DMS79 treated with DMSO at 0.1 percent for 48 hours (cell line): ENCODE measurements around the gene AUTS2.
A peak's percentile ranks its signal among the peaks of the same experiment; 100 is the strongest.
"Not testable (repeated sequence)": the region's sequence is repeated elsewhere in the genome, so short reads cannot be mapped to it uniquely, and the experiment has no call there.

ENCODE experiments used
- DNase-seq: peaks from one replicate; lab custom pipeline; 2025; lab: John Stamatoyannopoulos, UW

Gene AUTS2

GRCh38 chr7:70352906-70353305 lies 754.6 kb downstream of the AUTS2 start:
- no peak for DNase-seq

- DNase-seq = no peak
Observed at GRCh38 chr7:70353330-70353945, 755.2 kb downstream of the AUTS2 start.

GRCh38 chr7:70353946-70354335 lies 755.7 kb downstream of the AUTS2 start:
- no peak for DNase-seq

- DNase-seq = no peak
Observed at GRCh38 chr7:70354409-70355169, 756.3 kb downstream of the AUTS2 start.

GRCh38 chr7:70355198-70356020 lies 757.1 kb downstream of the AUTS2 start:
- DNase-seq = peak; percentile 81

GRCh38 chr7:70356085-70356786 lies 758.0 kb downstream of the AUTS2 start:
- DNase-seq = peak; percentile 93

GRCh38 chr7:70356787-70357328 lies 758.6 kb downstream of the AUTS2 start:
- DNase-seq = peak; percentile 19

GRCh38 chr7:70360557-70360956 lies 762.3 kb downstream of the AUTS2 start:
- DNase-seq = no peak

GRCh38 chr7:70361821-70362220 lies 763.5 kb downstream of the AUTS2 start:
- DNase-seq = no peak

GRCh38 chr7:70364393-70364792 lies 766.1 kb downstream of the AUTS2 start:
- DNase-seq = not testable (repeated sequence)

GRCh38 chr7:70371652-70372051 lies 773.4 kb downstream of the AUTS2 start:
- no peak for DNase-seq

- no peak for DNase-seq
Observed at GRCh38 chr7:70372768-70373515, 774.7 kb downstream of the AUTS2 start.

GRCh38 chr7:70374772-70375533 lies 776.7 kb downstream of the AUTS2 start:
- no peak for DNase-seq

- DNase-seq = no peak
Observed at GRCh38 chr7:70376561-70377031, 778.3 kb downstream of the AUTS2 start.

- no peak for DNase-seq
Observed at GRCh38 chr7:70377957-70378356, 779.7 kb downstream of the AUTS2 start.

- DNase-seq = no peak
Observed at GRCh38 chr7:70379210-70379609, 780.9 kb downstream of the AUTS2 start.

GRCh38 chr7:70380421-70381015 lies 782.2 kb downstream of the AUTS2 start:
- no peak for DNase-seq

- DNase-seq = no peak
Observed at GRCh38 chr7:70383066-70383782, 784.9 kb downstream of the AUTS2 start.

- DNase-seq = no peak
Observed at GRCh38 chr7:70384024-70384423, 785.7 kb downstream of the AUTS2 start.
